HUES48 (cell line): ENCODE measurements around the gene RAD51B.

Experiments
- H3K27ac ChIP-seq: one replicate; pipeline ENCODE4 v1.7.0; 2013; ENCODE audit warnings: low read depth, low read length, inconsistent platforms
- H3K27me3 ChIP-seq: 2 replicates; pipeline ENCODE4 v1.6.1; 2013; ENCODE audit warnings: mild to moderate bottlenecking, low read length; ENCODE audit not compliant: control insufficient read depth, insufficient read depth
- H3K36me3 ChIP-seq: 2 replicates; pipeline ENCODE4 v1.6.1; 2013; ENCODE audit warnings: low read length; ENCODE audit not compliant: control insufficient read depth, insufficient read depth
- H3K4me1 ChIP-seq: 2 replicates; pipeline ENCODE4 v1.6.1; 2013; ENCODE audit warnings: mild to moderate bottlenecking, low read length; ENCODE audit not compliant: control insufficient read depth, insufficient read depth
- H3K4me3 ChIP-seq: 2 replicates; pipeline ENCODE4 v1.5.1; 2013; ENCODE audit warnings: mild to moderate bottlenecking, low read depth, low read length
- H3K9ac ChIP-seq: 2 replicates; pipeline ENCODE4 v1.6.1; 2013; ENCODE audit warnings: mild to moderate bottlenecking, low read depth, low read length, moderate library complexity
- H3K9me3 ChIP-seq: 2 replicates; pipeline ENCODE4 v1.6.1; 2013; ENCODE audit warnings: low read length; ENCODE audit not compliant: control insufficient read depth, insufficient read depth

The RAD51B gene

GRCh38 chr14:68474741-68475140, 655.2 kb downstream of the RAD51B start:
- no peak overlapping the region for H3K27ac ChIP-seq
- H3K9ac ChIP-seq: no peak overlapping the region
- H3K4me3 ChIP-seq: no peak overlapping the region
- H3K36me3 ChIP-seq: no peaks in the 10 kb centered on the region
- H3K27me3 ChIP-seq: no peaks in the 10 kb centered on the region
- H3K9me3 ChIP-seq: no peaks in the 10 kb centered on the region
- peaks cover 55% of the 10 kb centered on the region for H3K4me1 ChIP-seq

- peak overlapping the region; percentile 80 for H3K27ac ChIP-seq
These were observed 656.2 kb downstream of the RAD51B start for GRCh38 chr14:68475802-68476201.

GRCh38 chr14:68476212-68477109, 656.9 kb downstream of the RAD51B start:
- Histone ChIP-seq H3K4me3 (no peak overlapping the region), H3K9ac (no peak overlapping the region), H3K4me1 (peaks cover 39% of the 10 kb centered on the region), H3K27me3 (no peaks in the 10 kb centered on the region), H3K36me3 (no peaks in the 10 kb centered on the region), H3K9me3 (no peaks in the 10 kb centered on the region), H3K27ac (peak overlapping the region; percentile 80)

More at GRCh38 chr14:68475802-68476201, 656.2 kb downstream of the RAD51B start:
- H3K9me3 ChIP-seq: no peaks in the 10 kb centered on the region
- H3K4me1 ChIP-seq: peaks cover 45% of the 10 kb centered on the region
- H3K36me3 ChIP-seq: no peaks in the 10 kb centered on the region
- no peak overlapping the region for H3K9ac ChIP-seq
- H3K4me3 ChIP-seq: no peak overlapping the region
- no peaks in the 10 kb centered on the region for H3K27me3 ChIP-seq

- Histone ChIP-seq H3K4me1 (peaks cover 35% of the 10 kb centered on the region), H3K9me3 (no peaks in the 10 kb centered on the region), H3K4me3 (no peak overlapping the region), H3K27me3 (no peaks in the 10 kb centered on the region), H3K36me3 (no peaks in the 10 kb centered on the region), H3K27ac (peak overlapping the region; percentile 80), H3K9ac (no peak overlapping the region)
These were observed 657.5 kb downstream of the RAD51B start for GRCh38 chr14:68477110-68477455.

- no peaks in the 10 kb centered on the region for H3K9me3 ChIP-seq
- no peaks in the 10 kb centered on the region for H3K36me3 ChIP-seq
- H3K4me1 ChIP-seq: peaks cover 30% of the 10 kb centered on the region
- H3K4me3 ChIP-seq: no peak overlapping the region
- H3K9ac ChIP-seq: no peak overlapping the region
- peak overlapping the region; percentile 80 for H3K27ac ChIP-seq
- H3K27me3 ChIP-seq: no peaks in the 10 kb centered on the region
These were observed 658.0 kb downstream of the RAD51B start for GRCh38 chr14:68477461-68478085.

GRCh38 chr14:68479247-68479646, 659.7 kb downstream of the RAD51B start:
- Histone ChIP-seq H3K9me3 (no peaks in the 10 kb centered on the region), H3K36me3 (no peaks in the 10 kb centered on the region), H3K27me3 (no peaks in the 10 kb centered on the region), H3K4me1 (peaks cover 23% of the 10 kb centered on the region), H3K9ac (no peak overlapping the region), H3K27ac (no peak overlapping the region), H3K4me3 (no peak overlapping the region)

GRCh38 chr14:68482018-68482417, 662.4 kb downstream of the RAD51B start:
- H3K4me3 ChIP-seq: no peak overlapping the region
- H3K9ac ChIP-seq: no peak overlapping the region
- H3K36me3 ChIP-seq: no peaks in the 10 kb centered on the region
- no peak overlapping the region for H3K27ac ChIP-seq
- H3K4me1 ChIP-seq: 0 out of 2 replicates have a peak, but pooled peaks cover 4% of the 10 kb centered on the region
- no peaks in the 10 kb centered on the region for H3K9me3 ChIP-seq
- H3K27me3 ChIP-seq: no peaks in the 10 kb centered on the region

- Histone ChIP-seq H3K36me3 (no peaks in the 10 kb centered on the region), H3K4me1 (0 out of 2 replicates have a peak, but pooled peaks cover 2% of the 10 kb centered on the region), H3K27me3 (no peaks in the 10 kb centered on the region), H3K4me3 (no peak overlapping the region), H3K27ac (no peak overlapping the region), H3K9ac (no peak overlapping the region), H3K9me3 (no peaks in the 10 kb centered on the region)
These were observed 663.3 kb downstream of the RAD51B start for GRCh38 chr14:68482772-68483395.

GRCh38 chr14:68486033-68486732, 666.6 kb downstream of the RAD51B start:
- no peak overlapping the region for H3K4me3 ChIP-seq
- no peak overlapping the region for H3K9ac ChIP-seq
- no peaks in the 10 kb centered on the region for H3K4me1 ChIP-seq
- H3K36me3 ChIP-seq: no peaks in the 10 kb centered on the region
- H3K9me3 ChIP-seq: no peaks in the 10 kb centered on the region
- H3K27me3 ChIP-seq: no peaks in the 10 kb centered on the region
- H3K27ac ChIP-seq: peak overlapping the region; percentile 16

- no peak overlapping the region for H3K27ac ChIP-seq
- no peak overlapping the region for H3K4me3 ChIP-seq
- no peaks in the 10 kb centered on the region for H3K4me1 ChIP-seq
- no peaks in the 10 kb centered on the region for H3K36me3 ChIP-seq
- H3K9me3 ChIP-seq: no peaks in the 10 kb centered on the region
- no peak overlapping the region for H3K9ac ChIP-seq
- H3K27me3 ChIP-seq: no peaks in the 10 kb centered on the region
These were observed 667.2 kb downstream of the RAD51B start for GRCh38 chr14:68486809-68487208.
